Natural killer cell treated with Interleukin-12 subunit alpha and Interleukin-12 subunit beta and Interleukin-15 and Interleukin-18, amount 100 ng/mL, for 72 hours (primary cell): ENCODE data around the gene STIM2. TPM values are rescaled to one million over a fixed set of nuclear protein-coding genes. Genes with fewer than 3 reads are reported as not detected.

Source experiments
- ATAC-seq, 2 donors: fragments of 150-1000 bp; cut with Tn5 transposase in 1 of 2; sonication (Bioruptor Pico), chemical (Tn5 transposase) in 1 of 2; 2 replicates each; pipeline ENCODE4 v1.10.0; 2021
- DNase-seq: peaks from one replicate; pipeline ENCODE4 v3.0.0; 2022; ENCODE audit warnings: low spot score
- H3K27ac Mint-ChIP-seq, 2 donors: 1 replicate in 1 of 2; 2 replicates in 1 of 2; pipeline ENCODE4 v1.8.0; 2022; ENCODE audit warnings: mixed read lengths in 2 of 2, mild to moderate bottlenecking in 1 of 2, moderate library complexity in 1 of 2
- H3K27me3 Mint-ChIP-seq, 2 donors: 1 replicate in 1 of 2; 2 replicates in 1 of 2; pipeline ENCODE4 v1.8.0; 2022; ENCODE audit warnings: mixed read lengths in 2 of 2
- H3K36me3 Mint-ChIP-seq: one replicate; pipeline ENCODE4 v1.8.0; 2022; ENCODE audit warnings: mixed read lengths
- H3K4me1 Mint-ChIP-seq, 2 donors: 1 replicate in 1 of 2; 2 replicates in 1 of 2; pipeline ENCODE4 v1.8.0; 2022; ENCODE audit warnings: low read depth in 2 of 2, mixed read lengths in 2 of 2, mild to moderate bottlenecking in 1 of 2
- H3K4me3 Mint-ChIP-seq: one replicate; pipeline ENCODE4 v1.8.0; 2022; ENCODE audit warnings: mixed read lengths
- H3K9me3 Mint-ChIP-seq: 2 replicates; pipeline ENCODE4 v1.8.0; 2022; ENCODE audit warnings: mixed read lengths
- total RNA-seq, 2 donors: library from RNA; stranded (reverse); gene quantifications; one replicate each; pipeline ENCODE4 v1.2.3, GENCODE V29; 2022

STIM2 gene
- total RNA-seq, 2 donors from 2014 or later = 55.5 to 57.9 TPM

GRCh38 chr4:27049239-27049829 lies 188.7 kb downstream of the STIM2 start:
- H3K36me3 Mint-ChIP-seq = peaks cover 3% of the 10 kb centered on the region
- H3K27me3 Mint-ChIP-seq = peaks cover 22 to 64% of the 10 kb centered on the region in 2 donors
- ATAC-seq (no peak), DNase-seq (no peak)
- H3K4me1 Mint-ChIP-seq = no peaks in the 10 kb centered on the region
- H3K9me3 Mint-ChIP-seq = no peaks in the 10 kb centered on the region
- no peak overlapping the region for H3K4me3 Mint-ChIP-seq
- H3K27ac Mint-ChIP-seq = no peak overlapping the region

GRCh38 chr4:27050731-27051130 lies 190.1 kb downstream of the STIM2 start:
- Mint-ChIP-seq H3K36me3 (no peaks in the 10 kb centered on the region), H3K4me1 (no peaks in the 10 kb centered on the region), H3K9me3 (no peaks in the 10 kb centered on the region), H3K4me3 (no peak overlapping the region), H3K27me3 (peaks cover 11 to 54% of the 10 kb centered on the region in 2 donors), H3K27ac (no peak overlapping the region)
- DNase-seq (no peak), ATAC-seq (peak in 1 of 2 donors; percentile 43)

- ATAC-seq = no peak
- no peaks in the 10 kb centered on the region for H3K4me1 Mint-ChIP-seq
- no peak overlapping the region for H3K4me3 Mint-ChIP-seq
- no peaks in the 10 kb centered on the region for H3K36me3 Mint-ChIP-seq
- H3K27ac Mint-ChIP-seq = no peak overlapping the region
- DNase-seq = no peak
- H3K27me3 Mint-ChIP-seq = peaks cover 3 to 35% of the 10 kb centered on the region in 2 donors
- H3K9me3 Mint-ChIP-seq = no peaks in the 10 kb centered on the region
Measured at GRCh38 chr4:27055221-27055760, 194.7 kb downstream of the STIM2 start.

- no peak for DNase-seq
- H3K4me1 Mint-ChIP-seq = no peaks in the 10 kb centered on the region
- H3K9me3 Mint-ChIP-seq = no peaks in the 10 kb centered on the region
- no peak overlapping the region for H3K4me3 Mint-ChIP-seq
- no peaks in the 10 kb centered on the region for H3K36me3 Mint-ChIP-seq
- H3K27me3 Mint-ChIP-seq = peaks cover 5 to 27% of the 10 kb centered on the region in 2 donors
- H3K27ac Mint-ChIP-seq = no peak overlapping the region
- no peak for ATAC-seq
Measured at GRCh38 chr4:27056281-27056680, 195.6 kb downstream of the STIM2 start.

- Mint-ChIP-seq H3K4me3 (no peak overlapping the region), H3K9me3 (no peaks in the 10 kb centered on the region), H3K27ac (no peak overlapping the region), H3K27me3 (peaks cover 7 to 31% of the 10 kb centered on the region in 2 donors), H3K4me1 (no peaks in the 10 kb centered on the region), H3K36me3 (no peaks in the 10 kb centered on the region)
- ATAC-seq (no peak), DNase-seq (no peak)
Measured at GRCh38 chr4:27057053-27057452, 196.4 kb downstream of the STIM2 start.

- Mint-ChIP-seq H3K27ac (no peak overlapping the region), H3K36me3 (no peaks in the 10 kb centered on the region), H3K27me3 (peaks cover 6 to 34% of the 10 kb centered on the region in 2 donors), H3K4me1 (no peaks in the 10 kb centered on the region), H3K9me3 (no peaks in the 10 kb centered on the region), H3K4me3 (no peak overlapping the region)
- DNase-seq (no peak), ATAC-seq (no peak)
Measured at GRCh38 chr4:27057662-27058061, 197.0 kb downstream of the STIM2 start.

GRCh38 chr4:27058819-27059406 lies 198.3 kb downstream of the STIM2 start:
- Mint-ChIP-seq H3K4me3 (no peak overlapping the region), H3K27me3 (peaks cover 4 to 25% of the 10 kb centered on the region in 2 donors), H3K36me3 (no peaks in the 10 kb centered on the region), H3K4me1 (no peaks in the 10 kb centered on the region), H3K27ac (no peak overlapping the region), H3K9me3 (no peaks in the 10 kb centered on the region)
- ATAC-seq = no peak
- DNase-seq = no peak

GRCh38 chr4:27059446-27059845 lies 198.8 kb downstream of the STIM2 start:
- H3K4me1 Mint-ChIP-seq = no peaks in the 10 kb centered on the region

GRCh38 chr4:27062256-27062655 lies 201.6 kb downstream of the STIM2 start:
- no peak overlapping the region for H3K27ac Mint-ChIP-seq
- H3K27me3 Mint-ChIP-seq = peaks cover 4 to 21% of the 10 kb centered on the region in 2 donors
- H3K4me1 Mint-ChIP-seq = no peaks in the 10 kb centered on the region
- ATAC-seq = no peak
- no peak overlapping the region for H3K4me3 Mint-ChIP-seq
- no peaks in the 10 kb centered on the region for H3K36me3 Mint-ChIP-seq
- no peaks in the 10 kb centered on the region for H3K9me3 Mint-ChIP-seq
- no peak for DNase-seq

More at GRCh38 chr4:27059446-27059845, 198.8 kb downstream of the STIM2 start:
- Mint-ChIP-seq H3K4me3 (no peak overlapping the region), H3K9me3 (no peaks in the 10 kb centered on the region), H3K27ac (no peak overlapping the region), H3K36me3 (no peaks in the 10 kb centered on the region), H3K27me3 (peaks cover 4 to 25% of the 10 kb centered on the region in 2 donors)
- ATAC-seq (no peak), DNase-seq (no peak)

GRCh38 chr4:27066591-27066990 lies 205.9 kb downstream of the STIM2 start:
- ATAC-seq = no peak
- no peak overlapping the region for H3K27ac Mint-ChIP-seq

GRCh38 chr4:27068151-27068867 lies 207.7 kb downstream of the STIM2 start:
- ATAC-seq (no peak), DNase-seq (no peak)
- H3K27me3 Mint-ChIP-seq = no peaks in the 10 kb centered on the region

More at GRCh38 chr4:27066591-27066990, 205.9 kb downstream of the STIM2 start:
- Mint-ChIP-seq H3K36me3 (peaks cover 5% of the 10 kb centered on the region), H3K27me3 (peaks cover 0 to 12% of the 10 kb centered on the region in 2 donors), H3K9me3 (no peaks in the 10 kb centered on the region), H3K4me1 (no peaks in the 10 kb centered on the region), H3K4me3 (no peak overlapping the region)
- DNase-seq = no peak

More at GRCh38 chr4:27068151-27068867, 207.7 kb downstream of the STIM2 start:
- H3K9me3 Mint-ChIP-seq = no peaks in the 10 kb centered on the region
- H3K4me1 Mint-ChIP-seq = no peaks in the 10 kb centered on the region
- H3K4me3 Mint-ChIP-seq = no peak overlapping the region
- H3K36me3 Mint-ChIP-seq = peaks cover 5% of the 10 kb centered on the region
- H3K27ac Mint-ChIP-seq = no peak overlapping the region
